K562 (cell line): ENCODE data around the gene CLCNKB. TPM values are rescaled to one million over a fixed set of nuclear protein-coding genes. Genes with fewer than 3 reads are reported as not detected.

Experiments
- CREB5 ChIP-seq: fragments of 250-450 bp; sonication (Bioruptor Pico); IDR thresholded peaks from 2 replicates; pipeline ENCODE4 v1.5.0; 2020; ENCODE audit warnings: mild to moderate bottlenecking
- CTBP1 ChIP-seq: fragments of 450-650 bp; IDR thresholded peaks from 2 replicates; pipeline ENCODE4 v1.6.1; 2016; ENCODE audit warnings: borderline replicate concordance
- DPF2 ChIP-seq: fragments of 450-650 bp; IDR thresholded peaks from 2 replicates; pipeline ENCODE4 v1.6.1; 2016
- ETV6 ChIP-seq, 3 experiments: fragments of 150-350 bp in 1 of 3; sonication (generic) in 1 of 3; formaldehyde crosslinking in 1 of 3; IDR thresholded peaks; 2 replicates each; pipeline versions ENCODE4 v1.6.1 to v1.8.0; 2014 to 2022; ENCODE audit warnings: borderline replicate concordance in 2 of 3, low read depth in 2 of 3, antibody characterized with exemption in 1 of 3, low read length in 1 of 3, mild to moderate bottlenecking in 1 of 3, missing genetic modification reagents in 1 of 3
- GTF2E2 ChIP-seq: fragments of 200-800 bp; sonication (Bioruptor generic); IDR thresholded peaks from 2 replicates; pipeline ENCODE4 v1.6.1; 2016; ENCODE audit warnings: missing genetic modification characterization, missing compliant biosample characterization
- HBP1 ChIP-seq: fragments of 450-650 bp; formaldehyde crosslinking; IDR thresholded peaks from 2 replicates; pipeline ENCODE4 v1.4.0; 2022; ENCODE audit warnings: missing genetic modification characterization
- HEY1 ChIP-seq: fragments of 250-450 bp; sonication (Bioruptor Pico); IDR thresholded peaks from 2 replicates; pipeline ENCODE4 v1.5.0; 2020; ENCODE audit warnings: mild to moderate bottlenecking, moderate library complexity, borderline replicate concordance
- MTA1 ChIP-seq: fragments of 450-650 bp; IDR thresholded peaks from 2 replicates; pipeline ENCODE4 v1.6.1; 2017; ENCODE audit warnings: borderline replicate concordance
- PURB ChIP-seq: sonication (generic); formaldehyde crosslinking; IDR thresholded peaks from 2 replicates; pipeline ENCODE4 v1.9.0; 2021; ENCODE audit warnings: low read depth, mild to moderate bottlenecking, missing genetic modification reagents
- SRSF1 ChIP-seq: fragments of 200-400 bp; formaldehyde crosslinking; IDR thresholded peaks from 2 replicates; pipeline ENCODE4 v1.6.1; 2017; ENCODE audit warnings: mild to moderate bottlenecking, low read depth, low read length, moderate library complexity
- STAT5A ChIP-seq: IDR thresholded peaks from 2 replicates; pipeline ENCODE4 v1.6.1; 2012; ENCODE audit warnings: low read length, inconsistent platforms, borderline replicate concordance
- VEZF1 ChIP-seq: fragments of 200-800 bp; sonication (Bioruptor generic); IDR thresholded peaks from 2 replicates; pipeline ENCODE4 v1.6.1; 2017; ENCODE audit warnings: missing genetic modification characterization, missing compliant biosample characterization
- WHSC1 ChIP-seq: IDR thresholded peaks from one replicate; pipeline ENCODE4 v1.6.1; 2012; ENCODE audit warnings: low read length, control low read depth, inconsistent platforms
- ZBTB5 ChIP-seq: fragments of 450-650 bp; IDR thresholded peaks from 2 replicates; pipeline ENCODE4 v1.6.1; 2017; ENCODE audit warnings: antibody characterized with exemption
- ZFP91 ChIP-seq: sonication (generic); formaldehyde crosslinking; IDR thresholded peaks from 2 replicates; pipeline ENCODE4 v1.8.0; 2022; ENCODE audit warnings: mild to moderate bottlenecking, missing genetic modification reagents
- ZNF561 ChIP-seq: fragments of 450-650 bp; formaldehyde crosslinking; conservative IDR thresholded peaks from 2 replicates; pipeline ENCODE4 v1.4.0; 2020; ENCODE audit warnings: mild to moderate bottlenecking, moderate library complexity
- ZNF76 ChIP-seq: fragments of 250-450 bp; sonication (Bioruptor Pico); IDR thresholded peaks from 2 replicates; pipeline ENCODE4 v1.4.0; 2020; ENCODE audit warnings: mild to moderate bottlenecking, moderate library complexity, borderline replicate concordance
- ZNF785 ChIP-seq: fragments of 250-450 bp; sonication (Bioruptor Pico); IDR thresholded peaks from 2 replicates; pipeline ENCODE4 v1.4.0; 2020; ENCODE audit warnings: mild to moderate bottlenecking
- polyA plus RNA-seq, 8 experiments: library from polyadenylated mRNA; depleted of rRNA in 4 of 8; stranded (reverse) in 5 of 8; unstranded in 3 of 8; fragments of >200 nt; fragmentation: Nextera tagmentation in 2 of 8; fragmentation: Illumina TruSeq in 1 of 8; extraction: Ambion mirVana in 2 of 8; extraction: Trizol in 1 of 8; gene quantifications; 2 replicates each; pipeline versions ENCODE4 v1.2.1 to v1.2.3, GENCODE V29; 2011 to 2014; ENCODE audit warnings: inconsistent platforms in 1 of 8, missing spikeins in 1 of 8
- total RNA-seq, 7 experiments: library from RNA; depleted of rRNA in 6 of 7; stranded (reverse); fragments of >200 nt in 6 of 7; fragmentation: Illumina TruSeq in 2 of 7; extraction: Trizol in 2 of 7; gene quantifications; 2 replicates each; pipeline versions ENCODE4 v1.2.1 to v1.2.3, GENCODE V29; 2011 to 2021; ENCODE audit warnings: low replicate concordance in 1 of 7

Gene CLCNKB
- total and polyA plus RNA-seq, 9 of the 15 experiments (the other 6 are each of a cell fraction or from before 2014, with no cell fraction given), result 0.08 to 1.7 (median 0.64) TPM

GRCh38 chr1:16026723-16027484 lies 16.7 kb upstream of the CLCNKB start (continued):
- TF ChIP-seq CREB5 (CRISPR knock-in tag) (no peak), ZNF561 (CRISPR knock-in tag) (no peak), SRSF1 (no peak), PURB (CRISPR knock-in tag) (no peak), WHSC1 (no peak), GTF2E2 (tag) (no peak), MTA1 (no peak), HEY1 (no peak), ZNF785 (no peak), CTBP1 (no peak), DPF2 (no peak), STAT5A (no peak), ZFP91 (CRISPR knock-in tag) (no peak), ZNF76 (CRISPR knock-in tag) (no peak), VEZF1 (CRISPR knock-in tag) (peak; percentile 74), ZBTB5 (no peak), HBP1 (CRISPR knock-in tag) (no peak), ETV6 (IDR thresholded peaks at IDR 0.05; ENCODE audit: borderline replicate concordance in 1 of 2, low read depth in 2 of 2, low read length in 1 of 2) (no peak), ETV6 (CRISPR knock-in tag; IDR thresholded peaks at IDR 0.05; ENCODE audit: borderline replicate concordance) (no peak)
